Renal cortex interstitium (tissue), 11 donors: Measurements from ENCODE around the gene EFNA3. TPM values are rescaled to one million over a fixed set of nuclear protein-coding genes. Genes with fewer than 3 reads are reported as not detected.
A peak's percentile ranks its signal among the peaks of the same experiment; 100 is the strongest.

Experiments
- DNase-seq, 11 donors: peaks; one replicate each; pipeline ENCODE4 v3.0.0-alpha.2; 2013; ENCODE audit warnings: low read depth in 9 of 11, low spot score in 4 of 11; ENCODE audit errors: extremely low read depth in 1 of 11
- polyA plus RNA-seq, 3 donors: library from polyadenylated mRNA; unstranded; fragments of 120-200 nt; gene quantifications; one replicate each; pipeline ENCODE4 v1.2.1, GENCODE V29; 2013; ENCODE audit not compliant: insufficient read length in 3 of 3

Gene EFNA3
- polyA plus RNA-seq, 3 donors = 6.7 to 7.2 (median 7.2) TPM

- no peak for DNase-seq
Observed at GRCh38 chr1:155062702-155063411, 15.8 kb upstream of the EFNA3 start.

DNA sequence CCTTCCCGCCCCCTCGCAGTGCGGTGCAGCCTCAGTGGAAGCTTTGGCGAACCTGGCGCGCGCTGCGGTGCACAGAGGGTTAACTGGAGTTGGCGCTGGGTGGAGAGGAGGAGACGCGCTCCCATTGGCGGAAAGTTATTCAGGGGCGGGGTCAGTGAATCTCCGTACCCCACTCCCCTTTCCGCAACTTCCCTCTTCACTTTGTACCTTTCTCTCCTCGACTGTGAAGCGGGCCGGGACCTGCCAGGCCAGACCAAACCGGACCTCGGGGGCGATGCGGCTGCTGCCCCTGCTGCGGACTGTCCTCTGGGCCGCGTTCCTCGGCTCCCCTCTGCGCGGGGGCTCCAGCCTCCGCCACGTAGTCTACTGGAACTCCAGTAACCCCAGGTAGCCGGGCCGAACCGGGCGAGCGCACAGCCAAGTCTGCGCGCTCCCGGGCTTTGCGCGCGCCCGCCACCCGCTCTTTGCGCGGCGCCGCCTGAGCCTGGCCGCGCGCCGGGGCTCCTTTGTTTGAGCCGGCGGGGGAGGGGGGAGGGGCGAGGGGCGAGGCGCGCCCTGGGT, 15.0 kb upstream of the EFNA3 start, which contains the start of gene EFNA4:
Gene EFNA4, plus strand, starts transcription at position 191 of the 561 bp plus-strand sequence. Its CDS starts 84 bp downstream, at position 275.
- DNase-seq = peak in 8 of 11 donors; percentile 79 to 92 (median 88)

- no peak for DNase-seq
Observed at GRCh38 chr1:155064111-155064831, 14.4 kb upstream of the EFNA3 start.

GRCh38 chr1:155064832-155065429, 13.7 kb upstream of the EFNA3 start:
- DNase-seq = no peak

DNA sequence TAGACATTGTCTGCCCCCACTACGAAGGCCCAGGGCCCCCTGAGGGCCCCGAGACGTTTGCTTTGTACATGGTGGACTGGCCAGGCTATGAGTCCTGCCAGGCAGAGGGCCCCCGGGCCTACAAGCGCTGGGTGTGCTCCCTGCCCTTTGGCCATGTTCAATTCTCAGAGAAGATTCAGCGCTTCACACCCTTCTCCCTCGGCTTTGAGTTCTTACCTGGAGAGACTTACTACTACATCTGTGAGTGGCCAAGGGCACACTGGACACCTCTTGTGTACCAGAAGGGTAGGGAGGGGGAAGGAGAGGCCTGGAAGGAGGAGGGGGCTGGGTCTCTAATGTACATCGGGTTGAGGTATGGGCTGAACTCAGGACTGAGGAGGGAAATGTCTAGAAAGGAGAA, 11.9 kb upstream of the EFNA3 start:
- DNase-seq = no peak

DNA sequence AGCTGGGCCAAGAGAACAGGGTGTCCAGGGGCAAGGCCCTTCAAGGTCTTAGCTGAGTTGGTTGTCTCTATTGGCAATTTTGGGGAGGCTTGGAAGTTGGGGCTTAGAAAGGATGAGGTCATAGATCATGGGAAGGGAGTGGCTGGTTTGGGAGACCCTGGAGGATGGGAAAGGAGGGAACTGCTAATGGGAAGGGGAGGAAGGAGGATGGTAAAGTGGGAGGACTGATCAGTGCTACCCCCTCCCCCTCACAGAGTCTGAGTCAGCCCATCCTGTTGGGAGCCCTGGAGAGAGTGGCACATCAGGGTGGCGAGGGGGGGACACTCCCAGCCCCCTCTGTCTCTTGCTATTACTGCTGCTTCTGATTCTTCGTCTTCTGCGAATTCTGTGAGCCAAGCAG, 10.0 kb upstream of the EFNA3 start:
- no peak for DNase-seq

DNA sequence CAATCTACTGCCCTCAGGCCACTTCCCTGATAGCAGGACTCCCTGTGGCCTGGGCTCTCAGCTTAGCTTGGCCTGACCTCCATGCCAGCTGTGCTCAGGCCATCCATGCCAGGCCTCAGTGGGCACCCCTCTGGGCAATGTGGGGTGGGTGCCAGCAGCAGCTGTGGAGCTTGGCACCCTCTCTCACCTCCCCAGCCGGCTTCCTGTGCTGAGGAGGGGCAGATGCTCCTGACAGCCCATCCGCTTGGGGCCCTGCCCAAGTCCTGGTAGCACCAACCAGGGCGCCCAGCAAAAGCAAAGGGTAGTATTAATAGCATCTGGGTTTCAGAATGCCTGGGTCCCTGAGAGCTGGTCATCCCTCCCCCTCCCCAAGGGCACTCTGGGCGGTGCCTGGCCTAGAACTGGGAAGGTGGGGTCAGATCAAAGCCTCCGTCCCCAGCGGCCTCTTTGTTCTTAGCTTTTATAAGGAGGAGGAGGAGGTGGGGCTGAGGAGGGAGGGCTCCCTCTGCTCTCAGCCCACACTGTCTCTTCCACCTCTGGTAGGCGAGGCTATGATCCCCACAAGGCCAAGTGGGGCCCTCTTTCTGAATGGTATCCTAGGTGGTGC, 9.0 kb upstream of the EFNA3 start:
- DNase-seq = no peak

DNA sequence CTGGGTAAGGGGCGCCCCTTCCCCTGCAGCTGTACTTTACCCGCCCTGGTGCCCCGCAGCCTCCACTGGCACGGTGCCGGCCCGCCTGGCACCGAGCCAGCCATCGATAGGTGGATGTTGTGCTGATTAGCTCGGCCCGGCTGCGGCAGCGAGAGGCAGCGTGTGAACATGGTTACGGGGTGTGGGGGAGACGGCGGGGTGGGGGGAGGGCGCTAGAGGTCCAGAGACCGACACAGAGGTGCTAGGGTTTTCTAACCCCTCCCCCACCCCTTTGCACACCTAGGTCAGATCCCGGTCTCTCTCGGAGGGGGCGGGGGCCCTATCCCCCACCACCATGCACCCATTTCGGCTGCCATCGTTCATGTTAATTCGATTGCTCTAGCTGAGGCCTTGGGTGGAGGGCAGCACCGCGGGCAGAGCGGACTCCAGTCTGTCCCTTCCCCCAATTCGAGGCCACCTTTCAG, 8.4 kb upstream of the EFNA3 start:
- no peak for DNase-seq

GRCh38 chr1:155070721-155071569, 7.7 kb upstream of the EFNA3 start:
- peak in 3 of 11 donors; percentile 67 to 78 (median 77) for DNase-seq

DNA sequence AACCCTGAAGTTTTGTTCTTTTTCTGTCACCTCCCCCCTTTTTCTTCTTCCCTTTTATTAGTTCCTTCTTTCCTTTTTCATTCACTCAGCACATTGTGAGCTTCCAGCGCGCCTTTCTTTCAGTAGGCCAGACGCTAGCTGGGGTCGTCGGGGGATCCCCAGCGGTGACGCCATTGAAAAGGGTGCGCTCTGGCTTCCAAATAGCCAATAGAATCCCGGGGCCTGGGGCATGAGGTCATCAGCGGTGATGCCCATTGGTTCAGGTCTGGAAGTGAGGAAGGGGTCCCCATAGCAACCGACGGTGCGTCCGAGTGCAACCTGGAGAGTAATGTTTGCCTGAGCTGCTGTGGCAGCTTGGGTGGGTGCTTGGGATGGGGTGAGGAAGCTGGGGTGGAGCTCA, 6.9 kb upstream of the EFNA3 start:
- no peak for DNase-seq

- DNase-seq = no peak
Observed at GRCh38 chr1:155072531-155073289, 5.9 kb upstream of the EFNA3 start.

DNA sequence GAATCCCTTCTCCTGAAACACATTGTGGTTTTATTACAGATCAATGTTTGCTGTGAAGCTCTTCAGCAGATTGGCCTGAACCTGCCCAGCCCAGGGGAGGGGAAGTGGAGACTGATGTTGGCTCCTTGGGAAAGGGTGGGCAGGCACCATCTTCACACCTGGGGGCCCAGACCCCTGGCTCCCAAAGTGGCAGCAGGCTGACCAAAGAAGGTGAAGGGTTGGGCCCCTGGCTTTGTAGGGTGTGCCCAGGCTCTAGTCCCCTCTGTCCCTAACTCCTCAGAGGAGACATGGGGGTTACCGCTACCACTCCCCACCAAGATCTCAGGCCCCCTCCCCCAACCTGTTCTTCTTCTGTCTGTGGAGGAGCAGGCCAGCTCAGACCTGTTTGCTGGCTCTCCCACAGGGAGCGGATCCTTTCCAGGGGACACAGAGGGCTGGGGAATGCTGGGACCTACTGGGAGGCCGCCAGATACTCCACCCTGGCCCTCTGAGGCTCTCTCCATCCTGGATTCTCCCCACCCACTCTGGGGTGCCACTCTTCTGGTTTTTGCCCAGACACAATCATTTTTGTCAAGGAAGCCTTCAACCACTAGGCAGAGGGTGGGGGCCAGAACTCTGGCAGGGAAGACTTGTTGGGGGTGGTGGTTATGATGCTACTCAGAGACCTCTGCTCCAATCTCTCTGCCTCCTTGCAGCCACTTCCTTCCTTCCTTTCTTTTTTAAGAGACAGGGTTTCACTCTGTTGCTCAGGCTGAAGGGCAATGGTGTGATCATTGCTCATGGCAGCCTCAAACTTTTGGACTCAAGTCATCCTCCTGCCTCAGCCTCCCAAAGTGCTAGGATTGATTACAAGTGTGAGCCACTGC, 5.0 kb upstream of the EFNA3 start:
- DNase-seq = no peak

DNA sequence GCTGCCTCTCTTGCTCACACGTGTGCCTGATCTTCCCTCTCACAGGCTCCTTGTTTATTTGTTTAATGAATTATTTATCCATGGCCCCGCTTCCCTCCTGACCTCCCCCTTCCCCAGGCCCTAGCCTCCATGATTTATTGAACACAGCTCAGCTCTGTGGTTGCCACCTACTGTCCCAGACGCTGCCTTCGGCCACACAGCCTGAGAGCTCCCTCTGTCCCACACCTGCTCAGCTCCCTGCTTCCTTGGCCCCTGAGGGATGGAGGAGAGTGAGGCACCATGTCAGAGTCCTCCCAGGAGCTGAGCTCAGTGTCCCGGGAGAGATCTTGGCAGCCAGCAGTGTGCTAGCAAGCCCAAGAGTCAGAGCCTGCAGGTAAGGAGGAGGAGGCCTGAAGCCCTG, 3.1 kb upstream of the EFNA3 start:
- DNase-seq = no peak

GRCh38 chr1:155076371-155076770, 2.3 kb upstream of the EFNA3 start:
- DNase-seq = no peak

- DNase-seq = no peak
Observed at GRCh38 chr1:155077346-155077745, 1.3 kb upstream of the EFNA3 start.

DNA sequence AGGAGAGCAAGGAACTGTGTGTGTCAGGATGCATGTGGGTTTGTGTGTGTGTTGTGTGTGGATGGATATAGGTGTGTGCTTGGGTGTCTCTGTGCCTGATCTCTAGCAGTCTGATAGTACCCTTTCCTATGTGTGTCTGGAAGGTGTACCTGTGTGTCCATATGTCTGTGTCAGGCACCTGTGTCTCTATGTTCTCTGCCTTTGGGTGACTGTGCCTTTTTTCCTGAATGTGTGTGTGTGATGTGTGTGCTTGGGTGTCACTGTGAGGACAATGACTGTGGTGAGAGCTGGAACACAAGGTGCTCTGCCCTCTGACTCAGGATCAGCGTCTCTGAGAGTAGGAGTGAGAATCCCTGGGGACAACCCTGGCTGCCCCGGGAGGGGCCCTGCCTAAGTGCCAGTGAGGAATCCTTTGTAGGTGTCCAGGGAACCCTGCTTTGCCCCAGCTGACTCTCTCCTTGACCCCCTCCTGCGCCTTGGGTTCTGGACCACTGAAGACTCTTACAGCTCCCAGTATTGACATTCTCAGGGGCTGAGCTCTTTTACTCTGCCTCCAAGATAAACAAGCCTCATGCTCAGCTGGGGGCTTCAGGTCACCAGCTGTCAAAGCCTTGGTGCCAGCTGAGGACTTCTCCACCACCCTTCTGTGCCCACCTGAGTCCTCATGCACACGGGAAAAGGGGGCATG, 735 bp upstream of the EFNA3 start:
- DNase-seq = no peak

DNA sequence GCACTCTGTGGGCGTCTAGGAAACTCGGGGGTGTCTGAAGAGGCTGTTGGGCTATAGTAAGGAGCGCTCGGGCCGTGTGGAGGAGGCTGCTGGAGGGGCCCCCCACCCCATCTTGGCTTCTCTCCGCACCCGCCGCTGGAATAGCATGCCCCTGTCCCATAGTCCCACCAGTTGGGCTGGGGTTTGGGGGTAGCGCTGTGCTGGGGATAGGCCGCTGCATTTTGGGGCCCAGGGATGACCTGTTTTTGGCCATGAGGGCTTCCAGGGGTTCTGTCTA, 511 bp downstream of the EFNA3 start:
- no peak for DNase-seq
